NCI-H1694 (cell line): Measurements from ENCODE around the gene RAB4B.
"Not testable (repeated sequence)": the region's sequence is repeated elsewhere in the genome, so short reads cannot be mapped to it uniquely, and the experiment has no call there.

Experiments
- DNase-seq: peaks from one replicate; lab custom pipeline; 2025; lab: John Stamatoyannopoulos, UW

RAB4B gene

DNA sequence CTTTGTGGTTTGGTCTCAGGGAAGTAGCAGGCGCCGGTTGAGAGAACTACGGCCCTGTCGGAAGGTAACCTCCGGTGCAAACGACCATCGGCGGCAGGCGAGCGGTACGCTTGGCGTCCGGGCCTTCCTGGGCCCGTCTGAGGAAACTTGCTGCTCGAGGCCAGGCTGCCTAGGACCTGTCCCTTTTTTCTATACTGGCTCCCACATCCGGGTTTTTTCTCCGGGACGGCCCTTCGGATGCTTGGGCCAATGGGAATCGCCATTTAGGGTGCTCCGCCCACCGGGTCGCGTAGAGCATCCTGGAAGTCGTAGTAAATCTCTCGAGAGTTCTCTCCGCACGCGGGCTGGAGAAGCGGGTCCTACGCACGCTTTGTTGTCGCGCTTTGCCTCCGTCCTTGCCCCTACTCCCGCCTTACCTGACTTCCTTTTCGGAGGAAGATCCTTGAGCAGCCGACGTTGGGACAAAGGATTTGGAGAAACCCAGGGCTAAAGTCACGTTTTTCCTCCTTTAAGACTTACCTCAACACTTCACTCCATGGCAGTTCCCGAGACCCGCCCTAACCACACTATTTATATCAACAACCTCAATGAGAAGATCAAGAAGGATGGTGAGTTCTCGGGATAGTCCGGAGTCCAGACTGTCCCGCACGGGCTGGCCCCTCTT lies 27.0 kb upstream of the RAB4B start, which contains the start of gene SNRPA:
Gene SNRPA (plus strand): TSS at position 330 of the 664 bp plus-strand sequence. CDS start 206 bp downstream, at position 536.
- peak; percentile 98 for DNase-seq

GRCh38 chr19:40752257-40752781 lies 25.7 kb upstream of the RAB4B start:
- no peak for DNase-seq

- DNase-seq, result no peak
Observed at GRCh38 chr19:40754611-40755247, 23.3 kb upstream of the RAB4B start.

DNA sequence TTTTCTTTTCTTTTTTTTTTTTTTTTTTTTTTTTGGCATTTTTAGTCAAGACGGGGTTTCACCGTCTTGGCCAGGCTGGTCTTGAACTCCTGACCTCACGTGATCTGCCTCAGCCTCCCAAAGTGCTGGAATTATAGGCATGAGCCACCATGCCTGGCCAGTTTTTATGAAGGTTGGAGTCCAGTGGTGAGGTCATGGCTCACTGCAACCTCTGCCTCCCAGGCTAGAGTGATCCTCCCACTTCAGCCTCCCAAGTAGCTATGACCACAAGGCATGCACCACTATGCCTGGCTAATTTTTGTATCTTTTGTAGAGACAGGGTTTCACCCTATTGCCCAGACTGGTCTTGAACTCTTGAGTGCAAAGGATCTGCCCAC lies 22.8 kb upstream of the RAB4B start:
- DNase-seq, result no peak

- no peak for DNase-seq
Observed at GRCh38 chr19:40755791-40756190, 22.3 kb upstream of the RAB4B start.

GRCh38 chr19:40756502-40757110 lies 21.4 kb upstream of the RAB4B start:
- no peak for DNase-seq

DNA sequence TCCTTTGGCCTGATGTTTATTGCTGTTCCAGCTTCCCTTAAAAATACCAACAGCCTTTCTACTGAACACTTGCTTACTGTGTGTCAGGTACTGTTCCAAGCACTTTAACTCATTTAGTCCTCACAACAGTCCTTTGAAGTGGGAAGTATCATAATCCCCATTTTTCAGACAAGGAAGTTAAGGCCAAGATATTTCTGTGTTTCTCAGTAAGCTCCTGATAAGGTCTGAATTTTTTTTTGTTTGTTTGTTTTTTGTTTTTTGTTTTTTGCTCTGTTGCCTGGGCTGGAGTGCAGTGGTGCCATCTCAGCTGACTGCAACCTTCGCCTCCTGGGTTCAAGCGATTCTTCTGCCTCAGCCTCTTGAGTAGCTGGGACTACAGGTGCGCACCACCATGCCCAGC lies 19.6 kb upstream of the RAB4B start:
- no peak for DNase-seq

GRCh38 chr19:40759352-40759751 lies 18.7 kb upstream of the RAB4B start:
- DNase-seq, result no peak

DNA sequence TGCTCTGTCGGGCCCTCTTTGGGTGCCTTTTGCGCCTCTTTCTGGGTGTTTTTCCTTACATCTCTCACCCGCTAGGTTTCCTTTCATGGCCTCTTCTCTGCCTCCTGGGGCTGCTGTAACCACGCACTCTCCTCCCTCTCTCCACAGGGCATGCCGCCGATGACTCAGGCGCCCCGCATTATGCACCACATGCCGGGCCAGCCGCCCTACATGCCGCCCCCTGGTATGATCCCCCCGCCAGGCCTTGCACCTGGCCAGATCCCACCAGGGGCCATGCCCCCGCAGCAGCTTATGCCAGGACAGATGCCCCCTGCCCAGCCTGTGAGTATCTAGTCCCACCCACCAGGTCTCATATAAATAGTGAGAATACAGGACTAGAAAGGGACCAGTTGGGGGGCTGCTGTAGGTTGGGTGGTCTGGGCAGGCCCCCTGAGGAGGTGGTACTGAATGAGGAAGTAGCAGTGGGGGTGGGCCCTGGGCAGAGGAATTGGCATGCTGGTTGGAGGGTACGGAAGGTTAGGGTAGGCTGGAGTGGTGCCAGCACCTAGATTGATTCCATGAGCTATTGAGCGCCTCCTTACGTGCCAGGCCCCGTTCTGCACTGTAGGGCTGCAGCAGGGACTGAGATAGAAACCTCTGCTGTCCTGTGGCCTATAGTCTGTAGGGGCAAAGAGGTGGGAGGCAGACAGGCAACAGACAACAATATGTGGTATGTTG lies 15.1 kb upstream of the RAB4B start:
- no peak for DNase-seq

DNA sequence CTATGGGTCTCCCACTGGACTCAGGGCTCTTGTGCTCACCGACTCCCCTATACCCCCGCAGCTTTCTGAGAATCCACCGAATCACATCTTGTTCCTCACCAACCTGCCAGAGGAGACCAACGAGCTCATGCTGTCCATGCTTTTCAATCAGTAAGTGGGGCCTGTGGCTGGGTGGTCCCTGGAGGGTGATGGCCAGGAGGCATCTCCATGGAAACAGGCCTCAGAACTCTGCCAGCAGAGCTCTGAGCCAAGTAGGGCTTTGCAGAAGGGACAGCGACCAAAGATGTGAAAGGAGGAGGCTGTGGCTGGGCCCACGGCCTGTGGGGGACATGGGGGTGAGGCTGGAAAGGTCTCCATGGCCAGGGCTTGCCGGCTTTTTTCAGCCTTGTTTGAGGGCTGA lies 14.5 kb upstream of the RAB4B start:
- no peak for DNase-seq

GRCh38 chr19:40763963-40764362 lies 14.1 kb upstream of the RAB4B start:
- no peak for DNase-seq

DNA sequence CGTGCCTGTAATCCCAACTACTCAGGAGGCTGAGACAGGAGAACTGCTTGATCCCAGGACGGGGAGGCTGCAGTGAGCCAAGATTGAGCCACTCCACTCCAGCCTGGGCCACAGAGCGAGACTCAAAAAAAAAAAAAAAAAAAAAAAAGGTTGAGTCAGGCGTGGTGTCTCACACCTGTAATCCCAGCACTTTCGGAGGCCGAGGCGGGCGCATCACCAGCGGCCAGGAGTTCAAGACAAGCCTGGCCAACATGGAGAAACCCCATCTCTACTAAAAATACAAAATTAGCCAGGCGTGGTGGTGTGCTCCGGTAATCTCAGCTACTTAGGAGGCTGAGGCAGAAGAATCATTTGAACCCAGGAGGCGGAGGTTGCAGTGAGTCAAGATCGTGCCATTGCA lies 11.7 kb upstream of the RAB4B start:
- not testable (repeated sequence) for DNase-seq

GRCh38 chr19:40768869-40769268 lies 9.2 kb upstream of the RAB4B start:
- no peak for DNase-seq

DNA sequence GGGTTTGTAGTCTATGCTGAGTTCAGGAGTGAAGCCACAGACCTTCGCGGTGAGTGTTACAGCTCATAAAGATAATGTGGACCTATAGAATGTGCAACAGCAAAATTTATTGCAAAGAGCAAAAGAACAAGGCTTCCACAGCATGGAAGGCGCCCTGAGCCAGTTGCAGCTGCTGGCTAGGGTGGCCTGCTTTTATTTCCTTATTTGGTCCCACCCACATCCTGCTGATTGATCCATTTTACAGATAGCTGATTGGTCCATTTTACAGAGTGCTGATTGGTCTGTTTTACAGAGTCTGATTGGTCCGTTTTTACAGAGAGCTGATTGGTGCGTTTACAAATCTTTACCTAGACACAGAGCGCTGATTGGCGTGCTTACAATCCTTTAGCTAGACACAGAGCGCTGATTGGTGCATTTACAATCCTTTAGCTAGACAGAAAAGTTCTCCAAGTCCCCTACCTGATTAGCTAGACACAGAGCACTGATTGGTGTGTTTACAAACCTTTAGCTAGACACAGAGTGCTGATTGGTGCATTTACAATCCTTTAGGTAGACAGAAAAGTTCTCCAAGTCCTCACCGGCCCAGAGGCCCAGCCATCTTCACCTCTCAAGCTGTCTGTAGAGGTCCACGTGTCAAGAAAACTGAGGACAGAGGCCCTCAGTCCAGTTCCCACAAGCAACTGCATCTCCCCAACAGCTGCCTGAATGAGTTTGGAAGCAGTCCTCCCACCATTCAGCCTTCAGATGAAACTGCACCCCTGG lies 6.8 kb upstream of the RAB4B start:
- not testable (repeated sequence) for DNase-seq

GRCh38 chr19:40774916-40775631 lies 3.0 kb upstream of the RAB4B start, which contains the start of gene MIA:
MIA (plus strand) TSS chr19:40775521; CDS start chr19:40775543, 22 bp downstream.
- DNase-seq, result no peak

DNA sequence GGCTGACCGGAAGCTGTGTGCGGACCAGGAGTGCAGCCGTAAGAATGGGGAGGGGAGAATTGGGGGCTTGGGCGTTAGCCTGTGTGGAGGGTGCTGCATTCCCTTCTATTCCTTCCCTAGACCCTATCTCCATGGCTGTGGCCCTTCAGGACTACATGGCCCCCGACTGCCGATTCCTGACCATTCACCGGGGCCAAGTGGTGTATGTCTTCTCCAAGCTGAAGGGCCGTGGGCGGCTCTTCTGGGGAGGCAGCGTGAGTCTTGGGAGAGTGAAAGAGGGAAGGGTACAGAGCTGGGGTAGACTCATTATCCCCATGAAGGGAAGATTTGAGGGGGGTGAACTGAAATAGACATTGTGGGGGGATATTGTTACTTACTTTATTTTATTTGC lies 2.4 kb upstream of the RAB4B start:
- DNase-seq, result no peak

DNA sequence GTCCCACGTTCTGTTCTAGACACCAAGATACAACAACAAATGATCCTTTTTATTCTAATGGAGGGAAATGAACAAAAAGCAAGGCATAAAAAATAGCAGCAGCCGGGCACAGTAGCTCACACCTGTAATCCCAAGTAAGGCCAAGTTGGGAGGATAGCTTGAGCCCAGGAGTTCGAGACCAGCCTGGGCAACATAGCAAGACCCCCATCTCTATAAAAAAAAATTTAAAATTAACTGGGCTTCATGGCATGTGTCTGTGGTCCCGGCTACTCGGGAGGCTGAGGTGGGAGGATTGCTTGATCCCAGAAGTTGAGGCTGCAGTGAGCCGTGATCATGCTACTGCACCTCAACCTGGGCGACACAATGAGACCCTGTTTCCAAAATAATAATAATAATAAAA lies 1.7 kb upstream of the RAB4B start:
- DNase-seq, result no peak

DNA sequence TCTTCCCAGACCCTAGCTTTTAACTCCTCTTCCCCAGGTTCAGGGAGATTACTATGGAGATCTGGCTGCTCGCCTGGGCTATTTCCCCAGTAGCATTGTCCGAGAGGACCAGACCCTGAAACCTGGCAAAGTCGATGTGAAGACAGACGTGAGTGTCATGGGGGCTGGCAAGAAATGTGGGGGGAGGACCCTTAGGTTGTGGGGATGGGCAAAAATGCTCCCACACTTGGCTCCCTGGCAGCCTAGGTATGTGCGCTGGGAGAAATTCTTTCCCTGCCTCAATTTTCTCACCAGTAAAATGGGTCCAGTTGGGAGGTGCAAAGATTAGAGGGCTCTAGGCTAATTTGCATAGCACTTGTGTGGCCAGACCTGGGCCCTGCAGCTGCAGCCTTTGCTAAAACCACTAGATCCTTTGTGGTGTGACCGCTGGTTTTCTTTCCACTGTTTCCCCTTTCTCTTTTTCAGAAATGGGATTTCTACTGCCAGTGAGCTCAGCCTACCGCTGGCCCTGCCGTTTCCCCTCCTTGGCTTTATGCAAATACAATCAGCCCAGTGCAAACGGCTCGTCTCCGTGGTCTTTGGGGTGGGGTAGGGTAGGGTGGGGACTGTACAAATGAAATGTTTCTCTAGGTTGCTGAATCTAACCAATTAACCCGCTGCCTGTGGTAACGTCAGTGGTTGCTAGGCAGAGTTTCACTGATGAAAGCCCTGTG lies 959 bp upstream of the RAB4B start:
- peak; percentile 96 for DNase-seq

- no peak for DNase-seq
Observed at GRCh38 chr19:40777645-40777936, 456 bp upstream of the RAB4B start.

- no peak for DNase-seq
Observed at GRCh38 chr19:40778706-40779284, 748 bp downstream of the RAB4B start.
